GM13977 (cell line): ENCODE data around the gene VEGFA.

Experiments
- DNase-seq: peaks from one replicate; pipeline ENCODE4 v3.0.0; 2012; ENCODE audit warnings: low spot score
- in situ Hi-C: fragments of 300-500 bp; cut with MboI; formaldehyde crosslinking; loops from one replicate; pipeline ENCODE4 v1.12.0; 2022; ENCODE audit warnings: low sequenced_read_pairs, low pct_unique_long_range_greater_than_20kb, mixed read lengths, inconsistent platforms; ENCODE audit not compliant: unreplicated experiment
- TF ChIP-seq, protein P1 (sequence below): IDR thresholded peaks from 2 replicates; pipeline ENCODE4 v1.5.1; 2012; ENCODE audit warnings: mild to moderate bottlenecking, control low read depth; ENCODE audit not compliant: insufficient read depth; ENCODE audit errors: extremely low read depth, missing control alignments

Gene VEGFA

DNA sequence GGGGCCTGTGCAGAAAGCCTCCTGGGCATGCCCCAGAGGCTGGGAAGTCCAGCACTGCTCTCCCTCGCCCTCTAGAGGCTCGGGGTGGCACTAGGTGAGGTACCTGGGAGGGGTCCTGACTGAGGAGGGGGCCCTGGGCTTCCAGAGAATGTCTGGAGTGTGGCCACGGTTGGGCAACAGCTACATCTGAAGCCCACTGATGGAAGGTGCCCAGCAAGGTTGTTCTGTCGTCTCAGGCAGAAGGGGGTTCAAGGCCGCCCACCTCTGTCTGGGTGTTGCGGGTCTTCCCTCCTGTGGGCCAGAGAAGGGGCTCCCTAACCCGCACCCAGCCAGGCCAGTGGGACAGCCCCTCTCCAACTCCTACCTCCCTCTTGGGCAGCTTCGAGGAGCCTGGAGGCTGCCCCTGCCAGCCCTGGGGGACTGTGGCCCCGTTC lies 11.4 kb upstream of the VEGFA start:
- DNase-seq = peak; percentile 60
- TF ChIP-seq, protein P1, sequence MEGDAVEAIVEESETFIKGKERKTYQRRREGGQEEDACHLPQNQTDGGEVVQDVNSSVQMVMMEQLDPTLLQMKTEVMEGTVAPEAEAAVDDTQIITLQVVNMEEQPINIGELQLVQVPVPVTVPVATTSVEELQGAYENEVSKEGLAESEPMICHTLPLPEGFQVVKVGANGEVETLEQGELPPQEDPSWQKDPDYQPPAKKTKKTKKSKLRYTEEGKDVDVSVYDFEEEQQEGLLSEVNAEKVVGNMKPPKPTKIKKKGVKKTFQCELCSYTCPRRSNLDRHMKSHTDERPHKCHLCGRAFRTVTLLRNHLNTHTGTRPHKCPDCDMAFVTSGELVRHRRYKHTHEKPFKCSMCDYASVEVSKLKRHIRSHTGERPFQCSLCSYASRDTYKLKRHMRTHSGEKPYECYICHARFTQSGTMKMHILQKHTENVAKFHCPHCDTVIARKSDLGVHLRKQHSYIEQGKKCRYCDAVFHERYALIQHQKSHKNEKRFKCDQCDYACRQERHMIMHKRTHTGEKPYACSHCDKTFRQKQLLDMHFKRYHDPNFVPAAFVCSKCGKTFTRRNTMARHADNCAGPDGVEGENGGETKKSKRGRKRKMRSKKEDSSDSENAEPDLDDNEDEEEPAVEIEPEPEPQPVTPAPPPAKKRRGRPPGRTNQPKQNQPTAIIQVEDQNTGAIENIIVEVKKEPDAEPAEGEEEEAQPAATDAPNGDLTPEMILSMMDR = peak; percentile 83
- in situ Hi-C loops = no loop called here

DNA sequence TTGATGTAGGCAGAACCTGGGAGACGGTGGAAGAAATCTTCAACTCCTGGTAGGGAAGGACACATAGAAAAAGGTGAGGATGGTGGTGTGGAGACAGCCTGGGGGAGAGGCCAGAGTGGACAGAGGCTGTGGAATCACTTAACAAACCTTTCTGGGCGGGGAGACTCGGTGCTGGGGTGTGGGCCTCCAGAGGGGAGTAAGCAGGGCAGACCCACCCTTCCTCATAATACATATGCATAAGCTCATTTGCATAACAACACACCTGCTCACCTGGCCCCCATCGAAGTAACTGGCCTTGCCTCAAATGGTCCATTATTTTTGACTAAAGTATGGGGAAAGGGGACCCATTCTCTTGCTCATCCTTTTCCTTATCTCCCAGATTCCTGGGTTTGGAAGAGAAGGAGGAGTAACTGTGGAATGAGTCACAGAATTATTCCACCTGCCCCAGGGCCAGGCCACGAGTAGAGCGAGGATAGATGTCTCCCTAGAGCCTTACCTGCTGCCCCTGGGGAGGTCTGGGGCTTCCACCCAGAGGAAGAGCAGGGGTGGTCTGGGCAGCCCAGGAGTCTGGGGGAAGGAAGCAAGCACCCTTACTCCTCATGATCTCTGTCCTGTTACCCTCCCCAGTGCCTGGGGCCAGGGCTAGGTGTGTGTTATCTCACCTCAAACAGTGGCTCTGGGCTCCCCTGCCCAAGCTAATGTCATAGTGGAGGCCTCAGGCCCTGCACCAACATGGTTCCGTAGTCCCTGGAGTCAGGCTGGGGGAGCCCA lies 10.7 kb upstream of the VEGFA start:
- in situ Hi-C loops = no loop called here
- no peak for DNase-seq
- TF ChIP-seq, protein P1 = no peak

DNA sequence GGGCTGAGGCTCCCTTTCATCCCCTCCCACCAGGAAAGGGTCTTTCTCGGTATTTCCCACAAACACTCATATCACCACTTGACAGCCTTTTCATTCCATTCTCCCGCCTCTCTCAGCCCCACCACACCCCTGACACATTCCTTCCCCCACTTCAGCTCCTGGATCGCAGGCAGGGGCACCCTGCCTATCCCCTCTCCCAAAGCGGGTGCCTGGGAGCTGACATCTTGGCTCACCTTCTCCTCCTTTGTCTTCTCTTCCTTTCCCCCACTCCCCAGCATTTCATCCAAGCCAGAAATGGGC lies 10.2 kb upstream of the VEGFA start:
- no peak for DNase-seq
- TF ChIP-seq, protein P1 = no peak
- in situ Hi-C loops = no loop called here

DNA sequence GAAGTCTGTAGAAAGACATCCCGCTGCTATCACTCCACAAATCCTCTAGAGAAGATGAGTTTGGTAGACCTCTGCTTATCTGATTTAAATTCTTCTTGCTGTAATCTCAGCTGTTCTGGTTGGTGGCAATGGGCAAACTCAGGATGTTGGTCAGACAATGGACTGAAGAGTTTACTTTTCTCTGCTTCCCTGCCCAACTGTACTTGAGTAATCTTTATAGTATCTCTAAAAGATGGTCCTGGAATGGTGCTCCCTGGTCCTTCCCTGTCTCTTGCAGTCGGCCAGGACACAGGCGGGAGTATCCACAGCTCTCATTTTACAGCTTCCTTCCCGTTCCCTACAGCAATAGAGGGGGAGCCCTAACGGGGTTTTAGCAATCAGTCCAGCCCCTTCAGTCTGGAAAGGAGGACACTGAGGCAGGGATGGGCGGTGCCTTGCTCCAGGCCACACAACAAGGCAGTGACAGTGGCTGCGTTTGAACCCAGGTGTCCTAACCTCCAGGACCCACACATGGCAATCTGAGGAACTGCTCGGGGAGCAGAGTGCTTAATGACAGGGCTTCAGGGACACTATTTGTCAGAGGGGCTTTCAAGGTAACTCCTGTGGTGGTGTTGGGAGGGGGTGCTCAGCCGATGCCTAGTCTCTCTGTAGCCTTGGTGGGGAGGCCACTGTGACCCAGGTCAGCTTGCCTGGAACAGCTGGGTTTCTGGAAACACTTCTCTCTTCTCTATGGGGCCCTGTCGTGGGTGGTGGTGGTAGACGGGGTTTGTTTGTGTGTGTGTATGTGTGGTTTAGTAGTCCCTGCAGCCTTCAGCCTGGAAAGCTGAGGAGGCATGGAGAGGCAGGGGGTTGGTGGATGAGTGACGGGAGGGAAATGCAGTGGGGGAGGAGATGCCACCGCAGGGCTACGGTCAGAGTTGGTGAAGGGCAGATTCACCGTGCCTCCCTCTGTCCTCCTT lies 9.5 kb upstream of the VEGFA start:
- no peak for DNase-seq
- TF ChIP-seq, protein P1 = no peak
- in situ Hi-C loops = no loop called here

DNA sequence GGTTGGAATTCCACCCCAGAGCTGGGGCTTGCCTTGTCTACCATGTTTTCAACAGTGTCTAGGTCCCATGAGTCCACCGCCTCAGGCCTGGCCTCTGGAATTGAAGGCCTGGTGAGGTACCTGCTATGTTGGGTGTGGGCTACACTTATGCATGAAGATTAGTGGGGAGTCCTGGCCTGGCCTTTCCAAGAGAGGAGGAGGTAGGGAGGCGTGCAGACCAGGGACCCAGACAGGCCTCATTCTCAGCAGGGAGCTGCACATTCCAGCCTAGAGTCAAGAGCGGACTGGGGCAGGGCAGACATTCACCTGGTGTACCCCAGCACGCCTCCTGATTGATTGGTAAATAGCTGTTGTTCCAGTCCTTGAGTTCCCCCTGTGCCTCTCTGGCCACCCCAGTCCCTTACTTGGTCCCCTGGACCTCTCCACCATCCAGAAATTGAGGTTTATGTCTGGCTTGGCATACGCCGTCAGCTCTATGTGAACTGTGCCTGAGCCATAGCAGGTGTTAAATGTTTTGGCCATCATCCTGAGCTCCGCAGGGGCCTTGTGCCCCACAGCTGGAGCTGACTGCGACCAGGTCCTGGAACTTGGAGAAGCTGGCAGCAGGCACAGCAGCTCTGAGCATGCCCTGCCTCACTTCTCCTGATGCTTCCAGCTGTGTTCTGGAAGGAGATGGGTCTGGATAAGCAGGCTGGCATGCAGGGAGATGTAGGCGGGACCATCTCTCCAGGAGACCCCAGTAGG lies 8.2 kb upstream of the VEGFA start:
- TF ChIP-seq, protein P1 = no peak
- in situ Hi-C loops = no loop called here
- no peak for DNase-seq

DNA sequence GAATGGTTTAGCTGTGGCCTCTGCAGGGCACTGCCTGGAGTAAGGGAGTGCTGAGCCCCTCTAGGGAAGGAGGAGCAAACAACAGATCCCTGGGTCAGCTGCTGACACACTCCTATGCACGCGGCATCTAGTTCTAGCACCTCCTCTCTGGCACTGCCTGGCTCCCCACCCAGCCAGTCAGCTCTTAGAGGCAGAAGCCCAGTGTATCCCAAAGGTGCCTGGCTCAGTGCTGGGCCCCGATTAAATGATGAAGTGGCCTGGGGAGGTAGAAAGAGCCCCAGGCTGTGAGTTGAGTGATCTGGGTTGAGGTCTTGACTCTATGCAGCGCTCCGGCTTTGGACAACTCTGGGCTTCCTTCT lies 7.6 kb upstream of the VEGFA start:
- DNase-seq = no peak
- TF ChIP-seq, protein P1 = no peak
- in situ Hi-C loops = no loop called here
